ENCODE measurements around the gene ACSL1. TPM values are rescaled to one million over a fixed set of nuclear protein-coding genes. Genes with fewer than 3 reads are reported as not detected.

The ACSL1 gene
- total and polyA plus RNA-seq, 2 of the 8 experiments (the other 6 are each of a cell fraction or from before 2014, with no cell fraction given), result 2.3 to 8.7 TPM

GRCh38 chr4:184764601-184765000, 61.2 kb downstream of the ACSL1 start:
- no peak overlapping the region for H4K8ac ChIP-seq (ENCODE audit: extremely low read depth, insufficient read depth, low read length)
- no peaks in the 10 kb centered on the region for H3K4me1 ChIP-seq (replicated peaks in 1 of 4; ENCODE audit: control insufficient read depth in 3 of 4, insufficient read depth in 4 of 4, low read length in 3 of 4)
- no peak overlapping the region for H3K18ac ChIP-seq (ENCODE audit: extremely low read depth, low read length)
- no peak overlapping the region for H3K14ac ChIP-seq (ENCODE audit: insufficient read length)
- H2BK12ac ChIP-seq (ENCODE audit: low read depth, low read length), result no peak overlapping the region
- no peak overlapping the region for H2BK20ac ChIP-seq (ENCODE audit: low read length)
- CTCF ChIA-PET (ENCODE audit: partially characterized antibody), result interaction anchor here (1.4 to 2.0 kb wide), 2 partner anchors 17 to 219 kb away, joined by 5 to 6 read pairs; no protein-coding TSS in a partner anchor
- no peak overlapping the region for H2BK120ac ChIP-seq (replicated peaks; ENCODE audit: low read depth, low read length)
- H3K79me1 ChIP-seq (ENCODE audit: low read depth, low read length), result no peaks in the 10 kb centered on the region
- no peak overlapping the region for H4K91ac ChIP-seq (replicated peaks; ENCODE audit: insufficient read length, low read length)
- FAIRE-seq, result no peak
- no peaks in the 10 kb centered on the region for H4K20me1 ChIP-seq (replicated peaks in 1 of 2; ENCODE audit: control insufficient read depth in 1 of 2, insufficient read depth in 2 of 2, low read length in 2 of 2)
- no peaks in the 10 kb centered on the region for H3K36me3 ChIP-seq (ENCODE audit: control insufficient read depth in 2 of 4, insufficient read depth in 4 of 4, low read length in 3 of 4)
- TF ChIP-seq RAD21 (IDR thresholded peaks at IDR 0.05 in 1 of 2, conservative IDR thresholded peaks at IDR 0.05 in 1 of 2; ENCODE audit: low read depth in 2 of 2, low read length in 2 of 2), result peak in 1 of 2 experiments; percentile 9; a peak in 1 of 4 replicates
- TF ChIP-seq NANOG (IDR thresholded peaks at IDR 0.05; ENCODE audit: insufficient read depth, low read depth, low read length, poor library complexity, severe bottlenecking), result no peak
- no peak overlapping the region for H2BK5ac ChIP-seq (ENCODE audit: low read depth, low read length)
- no peak overlapping the region for H2AK5ac ChIP-seq (ENCODE audit: low read depth, low read length)
- no peak overlapping the region for H3K4me3 ChIP-seq (ENCODE audit: extremely low read depth in 1 of 4, insufficient read depth in 2 of 4, low read depth in 3 of 4, low read length in 4 of 4)
- H3K9me3 ChIP-seq (ENCODE audit: insufficient read depth in 2 of 2, low read depth in 1 of 2, low read length in 1 of 2), result no peaks in the 10 kb centered on the region
- no peak overlapping the region for H3K4ac ChIP-seq (replicated peaks; ENCODE audit: insufficient read length, low read depth, low read length)
- H3K23ac ChIP-seq (ENCODE audit: insufficient read length), result no peak overlapping the region
- H2BK15ac ChIP-seq (ENCODE audit: low read length), result no peak overlapping the region
- WGBS, 2 experiments (ENCODE audit: extremely low coverage in 1 of 2, insufficient coverage in 1 of 2, insufficient read length in 1 of 2, insufficient replicate concordance in 2 of 2, low coverage in 1 of 2, low lambda C conversion rate in 2 of 2, missing lambda C conversion rate in 1 of 2), result 91% methylated on average over 4 of the region's 4 CpGs; no CpG with 5 or more reads in 1 of the 2 experiments
- POLR2A ChIA-PET (ENCODE audit: partially characterized antibody), result interaction anchor here (0.6 kb wide), 1 partner anchor 9 kb away, joined by 3 read pairs; no protein-coding TSS in a partner anchor
- H3K56ac ChIP-seq (replicated peaks; ENCODE audit: insufficient read length, low read depth, low read length), result no peak overlapping the region
- no peak overlapping the region for H3K9ac ChIP-seq (replicated peaks in 1 of 4; ENCODE audit: extremely low read depth in 1 of 4, low read depth in 3 of 4, low read length in 3 of 4)
- no peaks in the 10 kb centered on the region for H3K79me2 ChIP-seq (ENCODE audit: control insufficient read depth in 1 of 2, insufficient read depth in 2 of 2, low read length in 2 of 2)
- H3K27ac ChIP-seq (ENCODE audit: low read depth, low read length), result no peak overlapping the region
- no peak for DNase-seq (ENCODE audit: low read depth in 1 of 2, low spot score in 2 of 2)
- no peaks in the 10 kb centered on the region for H3K23me2 ChIP-seq (ENCODE audit: low read depth, low read length)
- H4K5ac ChIP-seq (ENCODE audit: insufficient read length, low read depth, low read length), result no peak overlapping the region
- H3K27me3 ChIP-seq (replicated peaks in 1 of 4; ENCODE audit: control insufficient read depth in 3 of 4, extremely low read depth in 1 of 4, insufficient read depth in 3 of 4, low read length in 3 of 4), result no peaks in the 10 kb centered on the region
- no peak overlapping the region for H2AFZ ChIP-seq (ENCODE audit: low read length)
- no peak overlapping the region for H3K4me2 ChIP-seq (ENCODE audit: insufficient read depth in 1 of 2, low read depth in 2 of 2, low read length in 2 of 2)

Data from H1 (cell line).